ENCODE data around the gene KCTD12.

KCTD12 gene

GRCh38 chr13:76860706-76861105 is 25.5 kb downstream of the KCTD12 start:
- TF ChIP-seq, protein P1, sequence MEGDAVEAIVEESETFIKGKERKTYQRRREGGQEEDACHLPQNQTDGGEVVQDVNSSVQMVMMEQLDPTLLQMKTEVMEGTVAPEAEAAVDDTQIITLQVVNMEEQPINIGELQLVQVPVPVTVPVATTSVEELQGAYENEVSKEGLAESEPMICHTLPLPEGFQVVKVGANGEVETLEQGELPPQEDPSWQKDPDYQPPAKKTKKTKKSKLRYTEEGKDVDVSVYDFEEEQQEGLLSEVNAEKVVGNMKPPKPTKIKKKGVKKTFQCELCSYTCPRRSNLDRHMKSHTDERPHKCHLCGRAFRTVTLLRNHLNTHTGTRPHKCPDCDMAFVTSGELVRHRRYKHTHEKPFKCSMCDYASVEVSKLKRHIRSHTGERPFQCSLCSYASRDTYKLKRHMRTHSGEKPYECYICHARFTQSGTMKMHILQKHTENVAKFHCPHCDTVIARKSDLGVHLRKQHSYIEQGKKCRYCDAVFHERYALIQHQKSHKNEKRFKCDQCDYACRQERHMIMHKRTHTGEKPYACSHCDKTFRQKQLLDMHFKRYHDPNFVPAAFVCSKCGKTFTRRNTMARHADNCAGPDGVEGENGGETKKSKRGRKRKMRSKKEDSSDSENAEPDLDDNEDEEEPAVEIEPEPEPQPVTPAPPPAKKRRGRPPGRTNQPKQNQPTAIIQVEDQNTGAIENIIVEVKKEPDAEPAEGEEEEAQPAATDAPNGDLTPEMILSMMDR (IDR thresholded peaks at IDR 0.05; ENCODE audit: low read depth, low read length): no peak
- DNase-seq: no peak
- H3K9me3 ChIP-seq: no peaks in the 10 kb centered on the region
- H3K36me3 ChIP-seq: no peaks in the 10 kb centered on the region
- no peaks in the 10 kb centered on the region for H3K4me1 ChIP-seq
- H3K27me3 ChIP-seq: no peaks in the 10 kb centered on the region
- no peak overlapping the region for H3K4me3 ChIP-seq (ENCODE audit: low read depth, low read length)

DNA sequence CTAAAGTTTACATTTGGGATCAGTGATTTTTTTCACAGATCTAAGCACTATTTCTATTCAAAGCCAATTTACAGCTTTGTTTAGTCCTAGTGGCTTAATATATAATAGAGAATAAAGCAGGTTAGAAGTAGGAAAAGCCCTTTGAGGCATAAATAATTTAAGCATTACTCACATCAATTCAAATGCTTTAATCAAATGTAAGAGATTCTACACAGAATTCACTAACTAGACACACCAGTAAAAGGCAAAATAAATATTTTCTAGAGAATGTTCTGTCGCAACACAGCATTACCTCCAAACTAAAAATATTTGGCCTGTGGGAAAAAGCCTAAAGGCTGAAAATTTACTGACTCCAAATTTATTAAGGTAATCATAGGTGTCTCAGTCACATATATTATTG is 31.3 kb downstream of the KCTD12 start:
- Histone ChIP-seq H3K4me3 (ENCODE audit: low read depth, low read length) (no peak overlapping the region), H3K9me3 (no peaks in the 10 kb centered on the region), H3K36me3 (no peaks in the 10 kb centered on the region), H3K4me1 (no peaks in the 10 kb centered on the region), H3K27me3 (no peaks in the 10 kb centered on the region)
- TF ChIP-seq, protein P1 (IDR thresholded peaks at IDR 0.05; ENCODE audit: low read depth, low read length): no peak
- DNase-seq: no peak

DNA sequence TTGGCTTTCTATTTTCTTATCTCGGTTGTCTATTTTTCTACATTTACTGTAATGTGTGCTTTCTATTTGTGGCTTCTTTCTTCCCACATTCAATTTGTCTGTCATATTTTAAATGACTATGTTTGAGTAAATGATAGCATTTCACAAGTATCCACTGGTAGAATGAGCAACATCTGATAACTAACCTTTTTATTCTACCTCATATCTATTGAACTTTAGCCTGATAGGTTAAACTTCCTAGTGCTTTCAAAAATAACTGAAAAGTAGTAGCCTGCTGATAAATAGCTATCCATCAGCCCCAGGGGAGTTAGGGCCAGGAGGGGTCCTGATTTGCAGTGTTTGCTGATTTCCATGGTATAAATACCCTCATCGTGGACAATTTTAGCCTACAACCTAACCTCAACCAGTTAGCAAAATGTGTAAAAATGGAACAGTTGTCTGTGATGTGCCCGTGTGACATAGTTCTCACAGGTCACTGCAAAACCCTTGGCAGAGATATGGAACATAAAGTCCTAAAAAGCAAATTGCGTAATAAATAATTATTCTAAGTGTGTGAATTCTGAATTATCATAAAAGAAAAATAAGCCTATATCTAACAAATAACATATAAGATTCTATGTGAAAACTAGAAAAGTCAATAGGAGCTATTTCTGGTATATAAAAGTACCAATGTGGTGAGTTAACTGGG is 32.1 kb downstream of the KCTD12 start:
- no peaks in the 10 kb centered on the region for H3K36me3 ChIP-seq
- no peak overlapping the region for H3K4me3 ChIP-seq (ENCODE audit: low read depth, low read length)
- H3K27me3 ChIP-seq: no peaks in the 10 kb centered on the region
- H3K9me3 ChIP-seq: no peaks in the 10 kb centered on the region
- H3K4me1 ChIP-seq: no peaks in the 10 kb centered on the region
- TF ChIP-seq, protein P1 (IDR thresholded peaks at IDR 0.05; ENCODE audit: low read depth, low read length): no peak
- DNase-seq: no peak

DNA sequence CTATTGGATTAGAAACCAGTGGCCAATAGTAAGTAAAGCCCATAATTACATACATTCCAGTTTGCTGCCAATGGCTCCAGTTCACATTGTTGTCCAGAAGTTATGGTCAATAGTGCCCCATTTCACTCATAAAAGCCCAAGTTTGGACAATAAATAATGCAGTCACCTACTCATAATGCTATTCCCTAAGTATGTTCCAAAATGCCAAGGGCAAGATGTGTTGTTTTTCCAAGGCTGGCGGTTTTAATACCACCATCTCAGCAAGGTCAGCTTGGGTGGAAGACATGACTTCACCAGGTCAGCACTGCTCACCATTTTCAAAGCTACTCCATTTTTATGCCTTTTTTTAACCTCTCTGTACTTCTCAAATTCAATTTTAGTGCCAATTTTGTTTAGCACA is 32.7 kb downstream of the KCTD12 start:
- no peak for DNase-seq
- no peaks in the 10 kb centered on the region for H3K4me1 ChIP-seq
- TF ChIP-seq, protein P1 (IDR thresholded peaks at IDR 0.05; ENCODE audit: low read depth, low read length): no peak
- no peaks in the 10 kb centered on the region for H3K36me3 ChIP-seq
- no peaks in the 10 kb centered on the region for H3K9me3 ChIP-seq
- H3K4me3 ChIP-seq (ENCODE audit: low read depth, low read length): no peak overlapping the region
- H3K27me3 ChIP-seq: no peaks in the 10 kb centered on the region

GRCh38 chr13:76852986-76853385 is 33.2 kb downstream of the KCTD12 start:
- Histone ChIP-seq H3K4me1 (no peaks in the 10 kb centered on the region), H3K36me3 (no peaks in the 10 kb centered on the region), H3K27me3 (no peaks in the 10 kb centered on the region), H3K4me3 (ENCODE audit: low read depth, low read length) (no peak overlapping the region), H3K9me3 (no peaks in the 10 kb centered on the region)
- no peak for DNase-seq
- TF ChIP-seq, protein P1 (IDR thresholded peaks at IDR 0.05; ENCODE audit: low read depth, low read length): no peak

GRCh38 chr13:76851961-76852360 is 34.2 kb downstream of the KCTD12 start:
- H3K4me3 ChIP-seq (ENCODE audit: low read depth, low read length): no peak overlapping the region
- no peaks in the 10 kb centered on the region for H3K36me3 ChIP-seq
- TF ChIP-seq, protein P1 (IDR thresholded peaks at IDR 0.05; ENCODE audit: low read depth, low read length): no peak
- no peaks in the 10 kb centered on the region for H3K27me3 ChIP-seq
- H3K9me3 ChIP-seq: no peaks in the 10 kb centered on the region
- H3K4me1 ChIP-seq: no peaks in the 10 kb centered on the region
- DNase-seq: no peak
